Endothelial cell of umbilical vein (primary cell): Measurements from ENCODE around the gene CCDC69. TPM values are rescaled to one million over a fixed set of nuclear protein-coding genes. Genes with fewer than 3 reads are reported as not detected.

Experiments used
- BruUV-seq: library from RNA; stranded (reverse); fragments of 400-500 nt; replicated peaks from 2 replicates; lab custom pipeline; 2021; lab: Mats Ljungman, UMichigan
- CTCF ChIA-PET: fragments of 300-600, 350-600 bp; sonication (Branson Sonifier 250); formaldehyde crosslinking; loops from one replicate; lab custom pipeline; 2021; ENCODE audit warnings: antibody characterized with exemption, inconsistent platforms; lab: Charles Lee
- POLR2A ChIA-PET: fragments of 300-600, 350-600 bp; sonication (Branson Sonifier 250); formaldehyde crosslinking; loops from one replicate; lab custom pipeline; 2021; ENCODE audit warnings: antibody characterized with exemption, inconsistent platforms; lab: Charles Lee
- DNase-seq: peaks from one replicate; pipeline ENCODE4 v3.0.0-alpha.2; 2011; ENCODE audit warnings: low read depth, low spot score
- FAIRE-seq: peaks from 2 replicates; lab custom pipeline; 2011; peaks lifted over from hg19 to GRCh38; lab: Jason Lieb, UNC
- H2AFZ ChIP-seq: 2 replicates; pipeline ENCODE4 v1.6.0; 2012; ENCODE audit warnings: low read depth, low read length, control low read depth, inconsistent platforms
- H3K27ac ChIP-seq: 2 replicates; pipeline ENCODE4 v1.5.1; 2011; ENCODE audit warnings: low read depth, mild to moderate bottlenecking, control low read depth, low read length, moderate library complexity; ENCODE audit not compliant: insufficient read depth
- H3K27me3 ChIP-seq, 2 experiments: 2 replicates each; pipeline versions ENCODE4 v1.6.0 to v1.6.1; 2011; ENCODE audit warnings: low read length in 2 of 2, mixed read lengths in 1 of 2; ENCODE audit not compliant: control insufficient read depth in 2 of 2, insufficient read depth in 2 of 2
- H3K36me3 ChIP-seq, 2 experiments: 2 replicates in 1 of 2; 3 replicates in 1 of 2; pipeline ENCODE4 v1.5.1; 2011; ENCODE audit warnings: low read length in 2 of 2, mild to moderate bottlenecking in 1 of 2, moderate library complexity in 1 of 2; ENCODE audit not compliant: control insufficient read depth in 2 of 2, insufficient read depth in 2 of 2; ENCODE audit errors: extremely low read depth in 1 of 2
- H3K4me1 ChIP-seq: 3 replicates; pipeline ENCODE4 v1.5.1; 2011; ENCODE audit warnings: mild to moderate bottlenecking, low read length; ENCODE audit not compliant: control insufficient read depth, insufficient read depth; ENCODE audit errors: extremely low read depth
- H3K4me2 ChIP-seq: 2 replicates; pipeline ENCODE4 v1.6.1; 2011; ENCODE audit warnings: low read length, control low read depth, mixed read lengths; ENCODE audit not compliant: insufficient read depth
- H3K4me3 ChIP-seq, 3 experiments: fragments of 200-600 bp in 1 of 3; sonication (generic), shearing (Covaris generic) in 1 of 3; replicated peaks in 1 of 3; 2 replicates each; pipeline ENCODE4 v1.5.1; 2011 to 2016; ENCODE audit warnings: control low read depth in 3 of 3, low read length in 3 of 3, mild to moderate bottlenecking in 2 of 3, inconsistent platforms in 1 of 3, low read depth in 1 of 3, moderate library complexity in 1 of 3; ENCODE audit not compliant: insufficient read depth in 1 of 3
- H3K79me2 ChIP-seq: 2 replicates; pipeline ENCODE4 v1.6.0; 2012; ENCODE audit warnings: low read length, inconsistent platforms; ENCODE audit not compliant: control insufficient read depth, insufficient read depth
- H3K9ac ChIP-seq: replicated peaks from 2 replicates; pipeline ENCODE3; 2011; ENCODE audit warnings: low read length, control low read depth; ENCODE audit not compliant: insufficient read depth; ENCODE audit errors: extremely low read depth
- H3K9me1 ChIP-seq: replicated peaks from 3 replicates; pipeline ENCODE4 v1.6.0; 2011; ENCODE audit warnings: mild to moderate bottlenecking, low read length; ENCODE audit not compliant: control insufficient read depth, insufficient read depth; ENCODE audit errors: extremely low read depth
- H3K9me3 ChIP-seq: replicated peaks from 2 replicates; pipeline ENCODE4 v1.5.1; 2012; ENCODE audit warnings: low read length, inconsistent platforms; ENCODE audit not compliant: control insufficient read depth, insufficient read depth
- H4K20me1 ChIP-seq: replicated peaks from 2 replicates; pipeline ENCODE3; 2011; ENCODE audit warnings: mild to moderate bottlenecking, low read length; ENCODE audit not compliant: control insufficient read depth, insufficient read depth; ENCODE audit errors: extremely low read depth
- CTCF ChIP-seq, 2 donors: IDR thresholded peaks; 1 replicate in 1 of 2; 2 replicates in 1 of 2; pipeline ENCODE4 v1.5.1; 2011; ENCODE audit warnings: low read length in 2 of 2, mild to moderate bottlenecking in 2 of 2, moderate library complexity in 2 of 2, control low read depth in 1 of 2, inconsistent platforms in 1 of 2, low read depth in 1 of 2; ENCODE audit not compliant: insufficient read depth in 1 of 2; ENCODE audit errors: extremely low read depth in 1 of 2
- EZH2 ChIP-seq: IDR thresholded peaks from 2 replicates; pipeline ENCODE4 v1.6.1; 2012; ENCODE audit warnings: borderline replicate concordance, low read depth, mild to moderate bottlenecking, moderate library complexity, low read length, inconsistent platforms; ENCODE audit not compliant: severe bottlenecking
- FOS ChIP-seq: IDR thresholded peaks from 2 replicates; pipeline ENCODE4 v1.6.1; 2011; ENCODE audit warnings: mild to moderate bottlenecking, low read length, moderate library complexity, borderline replicate concordance; ENCODE audit not compliant: insufficient read depth
- GATA2 ChIP-seq: IDR thresholded peaks from 2 replicates; pipeline ENCODE4 v1.7.0; 2011; ENCODE audit warnings: low read depth, mild to moderate bottlenecking, moderate library complexity, mixed read lengths, low read length; ENCODE audit not compliant: insufficient read length, insufficient read depth
- JUN ChIP-seq: IDR thresholded peaks from 2 replicates; pipeline ENCODE4 v1.6.1; 2011; ENCODE audit warnings: borderline replicate concordance, low read depth; ENCODE audit not compliant: insufficient read length, insufficient read depth
- MAX ChIP-seq: IDR thresholded peaks from 2 replicates; pipeline ENCODE4 v1.6.1; 2011; ENCODE audit not compliant: insufficient read depth, insufficient read length
- MYC ChIP-seq: IDR thresholded peaks from one replicate; pipeline ENCODE4 v1.6.1; 2011; ENCODE audit warnings: mild to moderate bottlenecking, low read depth, low read length
- POLR2A ChIP-seq: IDR thresholded peaks from 2 replicates; pipeline ENCODE4 v1.6.1; 2012; ENCODE audit warnings: low read depth, mild to moderate bottlenecking, control low read depth, low read length
- POLR2AphosphoS5 ChIP-seq: IDR thresholded peaks from 2 replicates; pipeline ENCODE4 v1.6.1; 2012; ENCODE audit warnings: low read depth, mild to moderate bottlenecking, control low read depth, low read length, moderate library complexity; ENCODE audit not compliant: insufficient read depth
- dilution Hi-C: fragments of 300-500 bp; cut with MboI; formaldehyde crosslinking; loops from one replicate; pipeline ENCODE4 v1.15.0; 2019; ENCODE audit warnings: low sequenced_read_pairs; ENCODE audit not compliant: extremely low pct_ligation_motif_present
- intact Hi-C: fragments of 100-400 bp; cut with micrococcal nuclease; formaldehyde crosslinking; loops from one replicate; pipeline ENCODE4 v1.10.0; 2022
- polyA plus RNA-seq, 4 experiments: library from polyadenylated mRNA; depleted of rRNA in 3 of 4; stranded (reverse) in 3 of 4; unstranded in 1 of 4; fragments of >200 nt; gene quantifications; 2 replicates each; pipeline versions ENCODE4 v1.2.1 to v1.2.3, GENCODE V29; 2011 to 2012; ENCODE audit warnings: missing spikeins in 1 of 4
- total RNA-seq: library from RNA; stranded (reverse); gene quantifications from 2 replicates; pipeline ENCODE4 v1.2.3, GENCODE V29; 2021

CCDC69 gene
- total and polyA plus RNA-seq, 2 donors (not counting 3 experiments of a cell fraction or from before 2014, with no cell fraction given): 4.1 to 4.5 TPM

GRCh38 chr5:151267491-151268260 is 43.8 kb upstream of the CCDC69 start:
- Histone ChIP-seq H3K9ac (no peak overlapping the region), H4K20me1 (no peaks in the 10 kb centered on the region), H3K9me1 (no peaks in the 10 kb centered on the region), H3K4me2 (no peak overlapping the region), H3K4me3 (no peak overlapping the region), H3K9me3 (no peaks in the 10 kb centered on the region), H3K79me2 (no peaks in the 10 kb centered on the region), H3K36me3 (peaks cover 0 to 10% of the 10 kb centered on the region in 2 experiments), H3K4me1 (peaks cover 5% of the 10 kb centered on the region), H3K27me3 (no peaks in the 10 kb centered on the region), H3K27ac (no peak overlapping the region), H2AFZ (no peak overlapping the region)
- TF ChIP-seq EZH2 (no peak), MYC (no peak), CTCF (IDR thresholded peaks at IDR 0.05; ENCODE audit: extremely low read depth in 1 of 2, insufficient read depth in 1 of 2, low read depth in 1 of 2, low read length in 2 of 2) (no peak), POLR2A (no peak), MAX (no peak), POLR2AphosphoS5 (no peak), GATA2 (no peak), FOS (no peak), JUN (no peak)
- DNase-seq (no peak), FAIRE-seq (no peak)
- CTCF ChIA-PET: no interaction called here
- POLR2A ChIA-PET: no interaction called here
- no TSS peak for BruUV-seq
- dilution Hi-C loops (no loop called here), intact Hi-C loops (no loop called here)
